Measurements from ENCODE around the gene C17orf113. TPM values are rescaled to one million over a fixed set of nuclear protein-coding genes. Genes with fewer than 3 reads are reported as not detected.

Gene C17orf113
- total RNA-seq, 2 donors from 2014 or later, result 0.84 to 1.2 TPM

GRCh38 chr17:42000413-42001133, 49.8 kb downstream of the C17orf113 start:
- peaks cover 14% of the 10 kb centered on the region for H3K36me3 ChIP-seq
- no peak for DNase-seq
- H3K9ac ChIP-seq (ENCODE audit: low read depth in 2 of 2, low read length in 2 of 2), result peak overlapping the region in 1 of 2 donors; percentile 7
- no peaks in the 10 kb centered on the region for H3K27me3 ChIP-seq
- H3K9me3 ChIP-seq, result no peaks in the 10 kb centered on the region
- TF ChIP-seq, protein P1, sequence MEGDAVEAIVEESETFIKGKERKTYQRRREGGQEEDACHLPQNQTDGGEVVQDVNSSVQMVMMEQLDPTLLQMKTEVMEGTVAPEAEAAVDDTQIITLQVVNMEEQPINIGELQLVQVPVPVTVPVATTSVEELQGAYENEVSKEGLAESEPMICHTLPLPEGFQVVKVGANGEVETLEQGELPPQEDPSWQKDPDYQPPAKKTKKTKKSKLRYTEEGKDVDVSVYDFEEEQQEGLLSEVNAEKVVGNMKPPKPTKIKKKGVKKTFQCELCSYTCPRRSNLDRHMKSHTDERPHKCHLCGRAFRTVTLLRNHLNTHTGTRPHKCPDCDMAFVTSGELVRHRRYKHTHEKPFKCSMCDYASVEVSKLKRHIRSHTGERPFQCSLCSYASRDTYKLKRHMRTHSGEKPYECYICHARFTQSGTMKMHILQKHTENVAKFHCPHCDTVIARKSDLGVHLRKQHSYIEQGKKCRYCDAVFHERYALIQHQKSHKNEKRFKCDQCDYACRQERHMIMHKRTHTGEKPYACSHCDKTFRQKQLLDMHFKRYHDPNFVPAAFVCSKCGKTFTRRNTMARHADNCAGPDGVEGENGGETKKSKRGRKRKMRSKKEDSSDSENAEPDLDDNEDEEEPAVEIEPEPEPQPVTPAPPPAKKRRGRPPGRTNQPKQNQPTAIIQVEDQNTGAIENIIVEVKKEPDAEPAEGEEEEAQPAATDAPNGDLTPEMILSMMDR (IDR thresholded peaks at IDR 0.05), result no peak
- H3K27ac ChIP-seq, result peak overlapping the region; percentile 63
- intact Hi-C loops (cut with DNase I), result no loop called here
- peaks cover 11% of the 10 kb centered on the region for H3K4me1 ChIP-seq
- no peak overlapping the region for H3K4me3 ChIP-seq

GRCh38 chr17:41998497-41998896, 51.9 kb downstream of the C17orf113 start:
- H3K4me3 ChIP-seq, result no peak overlapping the region
- TF ChIP-seq, protein P1 (IDR thresholded peaks at IDR 0.05), result no peak
- H3K27me3 ChIP-seq, result no peaks in the 10 kb centered on the region
- H3K4me1 ChIP-seq, result peaks cover 10% of the 10 kb centered on the region
- intact Hi-C loops (cut with DNase I), result no loop called here
- H3K36me3 ChIP-seq, result peaks cover 16% of the 10 kb centered on the region
- no peak overlapping the region for H3K9ac ChIP-seq (ENCODE audit: low read depth in 2 of 2, low read length in 2 of 2)
- H3K27ac ChIP-seq, result no peak overlapping the region
- DNase-seq, result no peak
- H3K9me3 ChIP-seq, result no peaks in the 10 kb centered on the region

DNA sequence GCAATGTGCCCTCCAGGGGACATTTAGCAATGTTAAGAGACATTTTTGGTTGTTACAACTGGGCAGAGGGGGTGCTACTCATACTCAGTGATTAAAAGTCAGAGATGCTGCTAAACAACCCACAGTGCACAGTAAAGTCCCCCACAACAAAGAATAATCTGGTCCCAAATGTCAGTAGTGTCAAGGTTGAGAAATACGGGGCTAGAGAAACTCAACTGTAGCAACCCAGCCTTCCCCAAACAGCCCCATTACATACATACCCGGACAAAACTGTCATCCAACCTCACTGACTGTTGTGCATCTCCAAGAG, 53.6 kb downstream of the C17orf113 start:
- no peaks in the 10 kb centered on the region for H3K27me3 ChIP-seq
- no peak overlapping the region for H3K9ac ChIP-seq (ENCODE audit: low read depth in 2 of 2, low read length in 2 of 2)
- intact Hi-C loops (cut with DNase I), result no loop called here
- no peaks in the 10 kb centered on the region for H3K9me3 ChIP-seq
- TF ChIP-seq, protein P1 (IDR thresholded peaks at IDR 0.05), result no peak
- no peaks in the 10 kb centered on the region for H3K4me1 ChIP-seq
- H3K4me3 ChIP-seq, result no peak overlapping the region
- peaks cover 29% of the 10 kb centered on the region for H3K36me3 ChIP-seq
- no peak overlapping the region for H3K27ac ChIP-seq
- DNase-seq, result no peak

DNA sequence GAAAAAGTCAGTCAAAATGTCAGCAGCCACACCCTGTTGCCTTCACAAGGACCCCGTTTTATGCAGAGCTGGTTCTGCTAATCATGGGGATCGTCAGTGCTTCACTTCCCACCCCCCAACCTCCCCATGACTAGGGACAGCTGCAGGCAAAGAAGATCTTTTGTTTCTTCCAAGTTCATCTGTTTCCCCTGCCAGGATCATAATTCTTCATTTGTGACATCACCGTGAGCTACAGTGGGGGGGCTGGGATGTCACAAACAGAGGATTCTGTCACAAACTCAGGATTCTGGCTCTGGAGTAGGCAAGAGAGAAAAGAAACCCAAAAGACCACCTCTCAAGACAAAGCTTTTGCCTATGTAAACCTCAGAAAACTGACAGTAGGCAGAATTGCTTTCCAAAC, 57.8 kb downstream of the C17orf113 start:
- TF ChIP-seq, protein P1 (IDR thresholded peaks at IDR 0.05), result no peak
- no peaks in the 10 kb centered on the region for H3K9me3 ChIP-seq
- no peak overlapping the region for H3K9ac ChIP-seq (ENCODE audit: low read depth in 2 of 2, low read length in 2 of 2)
- intact Hi-C loops (cut with DNase I), result no loop called here
- no peaks in the 10 kb centered on the region for H3K4me1 ChIP-seq
- H3K36me3 ChIP-seq, result peaks cover 37% of the 10 kb centered on the region
- no peaks in the 10 kb centered on the region for H3K27me3 ChIP-seq
- no peak for DNase-seq
- no peak overlapping the region for H3K4me3 ChIP-seq
- H3K27ac ChIP-seq, result peak overlapping the region; percentile 65

DNA sequence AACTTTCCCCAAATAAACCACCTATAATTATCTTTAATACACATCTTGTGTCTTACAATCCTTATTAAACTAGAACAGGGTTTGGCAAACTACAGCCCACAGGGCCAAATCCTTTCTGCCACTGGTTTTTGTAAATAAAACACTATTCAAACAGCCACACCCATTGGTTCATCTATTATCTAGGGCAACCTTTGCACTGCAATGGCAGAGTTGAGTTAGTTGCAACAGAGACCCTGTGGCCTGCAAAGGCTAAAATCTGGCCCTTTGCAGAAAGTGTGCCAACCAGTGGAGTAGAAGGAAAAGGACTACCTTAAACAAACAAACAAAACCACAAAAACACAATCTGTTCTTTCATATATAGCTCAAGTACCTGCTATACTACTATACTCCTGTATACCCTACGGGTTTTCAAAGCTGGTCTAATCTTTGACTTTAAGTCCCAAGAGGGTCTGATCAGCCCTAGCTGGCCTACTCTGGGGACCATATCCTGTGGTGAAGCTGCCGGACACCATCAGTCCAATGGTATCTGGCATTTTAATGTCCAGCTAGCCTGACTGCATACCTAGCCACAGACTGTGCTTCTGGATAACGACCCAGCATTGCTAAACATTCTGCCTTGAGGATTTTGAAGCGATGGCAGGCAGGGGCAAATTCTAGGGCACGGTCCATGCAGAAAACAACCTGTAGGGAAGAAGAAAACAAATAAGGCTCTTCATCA, 60.5 kb downstream of the C17orf113 start:
- H3K27me3 ChIP-seq, result no peaks in the 10 kb centered on the region
- no peak overlapping the region for H3K9ac ChIP-seq (ENCODE audit: low read depth in 2 of 2, low read length in 2 of 2)
- intact Hi-C loops (cut with DNase I), result no loop called here
- no peaks in the 10 kb centered on the region for H3K9me3 ChIP-seq
- peaks cover 26% of the 10 kb centered on the region for H3K36me3 ChIP-seq
- peak; percentile 56 for DNase-seq
- no peak overlapping the region for H3K4me3 ChIP-seq
- H3K4me1 ChIP-seq, result no peaks in the 10 kb centered on the region
- TF ChIP-seq, protein P1 (IDR thresholded peaks at IDR 0.05), result no peak
- H3K27ac ChIP-seq, result peak overlapping the region; percentile 65

All from colonic mucosa (tissue), 4 donors.